Stimulated activated CD8-positive, alpha-beta memory T cell treated with anti-CD3 and anti-CD28 coated beads, Interleukin-15, amount 100 ng/mL, for 24 hours (primary cell): ENCODE results near the gene CBFA2T2.
A peak's percentile ranks its signal among the peaks of the same experiment; 100 is the strongest.

Experiments
- DNase-seq: peaks from one replicate; pipeline ENCODE4 v3.0.0-alpha.2; 2020; ENCODE audit warnings: low read depth

Gene CBFA2T2

GRCh38 chr20:33677991-33678702 lies 188.3 kb downstream of the CBFA2T2 start:
- DNase-seq = no peak

DNA sequence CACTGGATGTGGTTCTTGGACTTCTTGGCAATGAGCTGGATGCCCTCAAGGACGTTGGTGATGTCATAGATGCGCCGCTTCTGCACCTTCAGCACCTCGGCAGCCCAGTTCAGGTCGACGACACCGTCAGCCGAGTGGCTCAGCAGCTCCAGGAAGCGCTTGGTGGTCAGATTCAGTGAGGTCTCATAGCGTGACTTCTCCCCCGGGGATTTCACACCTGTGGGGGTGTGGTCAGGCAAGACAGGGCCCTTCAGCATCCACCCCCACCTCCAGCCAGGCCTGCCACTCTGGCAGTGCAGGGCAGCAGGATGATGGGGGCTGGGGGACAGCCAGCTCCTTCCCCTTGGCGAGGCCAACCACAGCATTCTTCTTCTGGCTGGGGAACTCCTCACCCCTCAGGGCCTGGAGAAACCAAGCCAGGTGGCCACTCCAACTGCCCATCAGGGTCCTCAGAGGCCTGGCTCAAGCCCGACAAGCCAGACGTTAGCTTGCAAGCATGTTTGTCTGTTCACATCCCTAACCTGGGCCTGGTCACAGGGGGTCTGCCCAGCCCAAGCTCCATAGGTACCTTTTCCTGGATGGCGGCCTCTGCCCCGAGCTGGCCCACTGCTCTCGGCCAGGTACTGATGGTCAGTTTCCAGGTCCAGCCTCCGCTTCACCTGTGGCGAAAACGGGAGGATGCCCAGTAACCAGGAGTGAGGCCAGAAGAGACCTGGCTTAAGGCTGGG lies 190.0 kb downstream of the CBFA2T2 start:
- DNase-seq = no peak

DNA sequence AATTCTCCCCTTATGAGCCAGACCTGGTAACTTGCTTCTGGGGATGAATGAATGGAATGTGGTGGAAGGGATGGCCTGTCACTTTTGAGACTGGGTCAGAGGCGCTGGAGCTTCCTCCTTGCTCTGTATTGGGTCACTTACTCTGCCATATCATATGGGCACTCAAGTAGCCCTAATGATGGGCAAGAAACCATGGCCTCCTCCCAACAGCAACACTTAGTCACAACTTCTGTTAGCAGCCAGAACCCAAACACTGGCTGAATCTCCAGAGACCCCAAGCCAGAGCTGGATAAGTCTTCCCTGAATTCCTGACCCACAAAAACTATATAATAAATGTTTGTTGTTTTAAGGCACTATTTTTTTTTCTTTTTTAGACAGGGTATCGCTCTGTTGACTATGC lies 190.8 kb downstream of the CBFA2T2 start:
- no peak for DNase-seq

DNA sequence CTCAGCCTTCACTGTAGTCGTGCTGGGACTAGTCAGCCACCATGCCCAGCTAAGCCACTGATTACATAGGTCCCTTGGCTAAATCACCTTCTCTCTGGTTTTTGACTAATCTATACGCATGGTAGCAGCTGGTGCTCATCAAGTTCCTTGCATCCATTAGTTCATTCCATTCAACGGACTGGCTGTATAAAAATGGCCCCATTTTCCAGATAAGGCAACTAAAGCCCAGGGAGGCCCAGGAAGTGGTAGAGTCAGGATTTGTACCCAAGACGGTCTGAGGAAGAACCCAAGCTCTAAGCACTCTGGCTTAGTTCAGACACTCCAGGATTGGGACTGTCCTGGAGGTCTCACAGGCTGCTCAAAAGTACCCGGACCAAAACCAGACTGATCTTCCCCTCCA lies 191.4 kb downstream of the CBFA2T2 start:
- DNase-seq = no peak

DNA sequence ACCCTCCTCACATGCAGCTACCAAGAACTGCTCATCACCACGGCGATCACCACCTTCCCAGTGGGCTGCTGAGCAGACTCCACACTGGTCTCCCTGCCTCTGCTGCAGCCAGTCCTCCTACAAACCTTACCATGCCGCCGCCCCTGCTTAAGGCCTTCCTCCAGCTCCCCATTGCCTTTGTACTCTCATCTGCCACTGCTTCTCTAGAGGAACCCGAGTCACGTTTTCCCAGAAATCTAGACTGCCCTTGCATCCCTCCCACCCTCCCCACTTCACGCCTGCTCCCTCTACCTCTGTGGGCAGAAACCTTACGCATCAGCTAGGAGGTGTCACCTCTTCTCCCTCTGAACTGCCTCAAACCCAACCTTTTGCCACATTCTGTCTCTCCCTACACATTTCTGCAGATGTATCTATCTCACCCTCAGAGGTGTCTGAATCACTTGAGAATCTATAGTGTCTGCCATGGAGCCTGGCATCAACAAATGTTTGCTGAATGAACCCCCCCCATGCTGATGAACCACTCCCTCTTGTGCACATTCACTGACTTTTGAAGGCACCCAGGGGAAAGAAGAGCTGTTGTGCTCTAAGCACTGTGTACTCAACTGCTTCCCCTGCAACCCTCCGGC lies 191.9 kb downstream of the CBFA2T2 start:
- DNase-seq = no peak

DNA sequence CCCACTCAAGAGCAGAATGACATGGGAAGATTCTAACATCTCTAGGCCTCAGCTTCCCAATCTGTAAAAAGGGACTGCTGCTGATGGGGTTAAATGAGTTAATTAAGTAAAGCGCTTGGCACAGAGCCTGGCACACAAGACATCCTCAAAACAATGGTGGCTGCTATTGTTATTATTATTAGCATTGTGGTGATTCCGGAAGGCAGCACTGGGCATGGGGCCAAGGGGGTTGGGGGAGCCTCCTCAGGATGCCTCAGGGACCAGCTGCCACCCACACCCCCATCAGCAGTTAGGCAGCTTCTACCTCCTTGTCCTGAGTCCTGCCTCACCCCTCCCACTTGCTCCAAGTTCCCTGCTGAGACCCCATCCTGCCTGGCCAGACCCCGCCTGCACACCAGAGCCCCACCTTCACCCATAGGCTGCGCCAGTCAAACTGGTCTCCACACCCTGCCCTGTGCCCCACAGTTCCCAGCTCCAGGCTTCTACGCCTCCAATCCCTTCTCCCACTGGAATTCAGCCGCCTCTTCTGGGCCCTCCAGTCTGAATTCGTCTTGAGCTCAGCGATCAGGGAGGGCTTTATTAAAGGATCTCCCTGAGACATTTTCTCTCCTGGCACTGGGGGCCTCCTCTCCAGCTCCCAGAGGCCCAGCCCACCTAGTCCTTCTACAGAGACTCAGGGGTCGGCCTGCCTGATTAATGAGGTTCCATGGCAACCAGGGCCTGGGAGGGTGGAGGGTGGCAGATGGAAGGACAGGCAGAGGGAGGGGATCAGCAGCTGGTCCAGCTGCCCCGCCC lies 194.8 kb downstream of the CBFA2T2 start:
- DNase-seq = no peak

DNA sequence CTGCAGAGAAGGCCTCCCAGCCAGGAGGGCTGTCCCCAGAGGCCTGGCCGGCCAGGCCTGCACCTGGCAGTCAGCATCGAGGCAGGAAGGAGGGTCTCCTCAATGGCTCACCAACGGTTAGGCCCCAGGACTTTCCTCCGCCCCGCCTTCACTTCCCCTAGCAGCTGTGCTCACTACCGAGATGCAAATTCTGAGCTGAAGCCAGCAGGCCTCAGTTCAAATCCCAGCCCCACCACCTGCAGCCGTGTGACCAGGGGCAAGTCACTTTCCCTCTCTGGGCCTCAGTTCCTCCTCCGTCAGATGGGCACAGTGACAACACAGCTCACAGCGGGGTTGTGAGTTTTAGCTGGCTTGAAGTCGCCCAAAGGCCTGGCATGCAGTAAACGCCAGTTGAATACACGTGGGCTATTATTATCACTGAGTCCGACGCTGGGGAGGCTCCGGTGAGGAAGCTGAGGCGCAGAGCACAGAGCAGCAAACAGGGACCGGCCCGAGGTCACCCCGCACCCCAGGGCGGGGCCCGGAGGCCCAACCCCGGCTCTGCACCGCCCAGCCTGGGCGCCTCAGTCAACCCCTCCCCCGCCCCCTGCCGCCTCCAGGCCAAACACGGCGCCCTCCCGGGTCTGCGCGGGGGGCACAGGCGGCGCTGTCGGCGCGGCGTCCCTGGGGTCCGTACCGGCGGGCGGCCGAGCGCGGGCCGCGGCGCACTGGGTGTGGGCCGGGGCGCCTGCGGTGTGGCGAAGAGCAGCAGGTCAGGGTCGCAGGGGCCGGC lies 195.6 kb downstream of the CBFA2T2 start:
- no peak for DNase-seq

GRCh38 chr20:33686100-33686983 lies 196.4 kb downstream of the CBFA2T2 start, which contains the start of gene E2F1:
Gene E2F1, minus strand, starts transcription at chr20:33686385. Its CDS starts 121 bp downstream, at chr20:33686264.
- DNase-seq = peak; percentile 89

DNA sequence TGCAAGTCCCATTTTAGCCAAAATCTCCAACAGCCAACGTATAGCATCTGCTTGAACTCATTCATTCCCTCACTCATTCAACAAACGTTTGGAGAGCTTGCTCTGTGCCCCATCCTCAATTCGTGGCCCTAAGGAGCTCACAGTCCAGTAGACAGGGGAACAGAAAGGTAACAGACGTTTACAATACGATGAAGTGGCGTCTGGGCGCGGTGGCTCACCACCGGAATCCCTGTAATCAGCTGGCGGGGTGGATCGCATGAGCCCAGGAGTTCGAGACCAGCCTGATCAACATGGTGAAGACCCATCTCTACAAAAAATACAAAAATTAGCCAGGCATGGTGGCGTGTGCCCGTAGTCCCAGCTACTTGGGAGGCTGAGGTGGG lies 197.1 kb downstream of the CBFA2T2 start:
- no peak for DNase-seq

DNA sequence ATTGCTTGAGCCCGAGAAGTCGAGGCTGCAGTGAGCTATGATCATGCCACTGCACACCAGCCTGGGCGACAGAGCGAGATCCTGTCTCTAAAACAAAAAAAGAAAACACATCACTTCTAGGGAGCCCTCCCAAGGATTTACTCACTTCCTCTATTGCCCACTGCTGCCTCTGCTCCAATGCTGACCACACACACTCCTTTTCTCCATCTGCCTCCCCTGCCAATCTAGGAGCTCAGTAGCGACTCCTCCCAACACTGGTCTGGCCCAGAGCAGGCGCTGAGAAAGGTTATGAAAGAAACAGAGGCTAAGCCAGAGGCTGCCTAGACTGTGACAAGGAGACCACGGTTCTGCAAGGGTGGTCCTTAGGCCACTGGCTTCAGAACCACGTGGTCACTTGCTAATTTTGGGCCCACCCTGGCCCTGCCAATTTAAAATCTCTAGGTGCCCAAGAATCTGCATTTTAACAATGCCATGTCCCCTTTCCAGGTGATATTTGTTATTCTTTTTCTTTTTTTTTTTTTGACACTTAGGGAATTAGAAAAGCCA lies 197.5 kb downstream of the CBFA2T2 start:
- no peak for DNase-seq

DNA sequence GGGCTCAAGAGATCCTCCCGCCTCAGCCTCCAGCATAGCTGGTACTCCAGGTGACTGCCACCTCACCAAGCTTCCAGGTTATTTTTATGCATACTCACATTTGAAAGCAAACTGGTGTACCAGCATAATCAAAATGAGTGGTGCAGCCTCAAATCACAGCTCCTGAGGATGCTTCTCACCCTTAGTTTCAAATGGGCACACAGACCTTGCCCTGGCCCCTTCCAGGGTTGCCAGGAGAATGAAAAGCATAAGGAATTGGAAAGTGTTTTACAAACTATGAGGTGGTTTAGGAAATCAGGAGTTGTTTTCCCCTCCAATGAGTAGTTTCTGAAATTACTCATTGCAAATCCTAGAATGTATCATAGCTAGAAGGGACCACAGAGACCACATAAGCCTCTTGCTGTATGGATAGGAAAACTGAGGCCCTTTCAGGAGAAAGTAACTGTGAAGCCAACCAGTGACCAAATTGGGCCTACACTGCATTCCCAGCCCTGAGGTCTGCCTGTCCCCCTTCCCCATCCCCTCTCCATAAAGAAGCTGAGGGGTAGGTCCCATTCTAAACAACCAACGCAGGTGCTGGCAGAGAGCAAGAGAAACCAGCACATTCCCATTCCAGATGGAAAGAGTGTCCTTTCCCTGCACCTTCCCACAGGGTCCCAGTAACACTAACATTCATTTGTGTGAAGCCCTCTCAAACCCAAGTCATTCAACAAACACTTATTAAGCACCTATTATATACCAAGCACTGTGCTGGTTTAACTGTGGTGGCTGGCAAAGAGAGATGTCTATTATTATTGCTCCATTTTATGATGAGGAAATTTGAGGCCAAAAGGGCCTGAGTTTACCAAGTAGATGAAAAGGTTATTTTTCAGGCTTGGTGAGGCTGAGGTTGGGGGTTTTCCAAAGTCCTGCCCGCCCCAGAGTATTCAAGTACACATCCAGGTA lies 198.4 kb downstream of the CBFA2T2 start:
- no peak for DNase-seq

GRCh38 chr20:33688938-33689424 lies 199.1 kb downstream of the CBFA2T2 start:
- DNase-seq = no peak

DNA sequence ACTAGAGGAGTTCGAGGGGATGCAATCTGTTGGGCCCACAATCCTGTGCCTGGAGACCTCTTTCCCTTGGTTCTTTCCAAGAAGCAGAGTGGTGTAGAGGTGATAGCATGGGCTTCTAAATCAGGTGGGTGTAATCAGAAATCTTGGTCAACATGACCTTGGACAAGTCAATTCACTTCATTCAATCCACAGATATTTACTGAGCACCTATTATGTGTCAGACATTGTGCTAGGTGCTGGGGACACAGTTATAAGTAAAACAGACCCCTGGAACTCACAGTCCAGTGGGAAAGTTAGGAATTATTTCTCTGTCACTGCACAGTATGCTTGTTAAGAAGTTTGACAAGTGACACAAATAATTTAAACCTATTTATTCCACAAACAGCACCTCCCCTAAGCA lies 199.6 kb downstream of the CBFA2T2 start:
- DNase-seq = no peak

DNA sequence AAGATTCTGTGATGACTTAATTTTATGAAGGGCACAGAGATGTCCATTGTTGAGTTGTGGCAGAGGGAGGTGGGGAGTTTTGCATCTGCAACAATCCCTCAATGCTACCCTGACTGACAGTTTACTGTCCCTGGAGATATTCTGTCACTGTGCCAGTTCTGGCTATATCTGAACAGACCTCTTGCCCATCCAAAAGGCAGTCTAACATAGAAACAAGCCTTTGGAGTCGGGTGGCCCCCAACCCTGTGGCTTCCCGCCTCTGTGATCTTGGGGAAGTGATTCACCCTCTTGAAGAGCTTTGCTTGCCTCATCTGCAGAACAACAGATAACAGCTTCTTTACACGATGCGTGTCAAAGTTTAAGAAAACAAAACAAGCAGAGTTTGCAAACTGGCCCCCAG lies 200.1 kb downstream of the CBFA2T2 start:
- DNase-seq = no peak

DNA sequence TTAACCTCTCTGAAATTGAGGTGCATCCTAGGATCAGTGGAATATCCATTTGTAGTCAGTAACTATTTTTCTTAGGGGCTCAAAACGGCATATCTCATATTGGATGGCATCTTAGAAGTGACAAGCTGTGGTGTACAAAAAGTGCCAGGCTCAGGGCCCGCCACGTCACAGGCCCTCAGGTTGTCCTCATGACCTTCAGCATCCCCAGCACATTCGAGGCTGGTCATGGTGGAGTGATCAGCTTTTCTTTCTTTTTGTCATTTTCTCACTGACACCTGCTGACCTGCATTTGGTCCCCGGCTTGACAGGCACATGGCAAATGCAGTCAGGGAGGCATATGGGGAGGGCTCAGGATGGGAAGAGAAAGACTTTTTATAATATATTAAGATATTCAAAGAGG lies 203.4 kb downstream of the CBFA2T2 start:
- DNase-seq = no peak

GRCh38 chr20:33693741-33694638 lies 204.1 kb downstream of the CBFA2T2 start:
- DNase-seq = no peak

GRCh38 chr20:33694639-33695012 lies 204.7 kb downstream of the CBFA2T2 start:
- DNase-seq = no peak

- no peak for DNase-seq
Measured at GRCh38 chr20:33696448-33696847, 206.6 kb downstream of the CBFA2T2 start.
